ENCODE results near the gene PAIP2B.

- TF ChIP-seq CTCF (IDR thresholded peaks at IDR 0.05), result no peak
- TF ChIP-seq POLR2A (IDR thresholded peaks at IDR 0.05), result no peak
Measured at GRCh38 chr2:71150082-71150816, 76.7 kb downstream of the PAIP2B start.
